GM18511 (cell line): Measurements from ENCODE around the gene METTL6.
A peak's percentile ranks its signal among the peaks of the same experiment; 100 is the strongest.
"Not testable (repeated sequence)": the region's sequence is repeated elsewhere in the genome, so short reads cannot be mapped to it uniquely, and the experiment has no call there.

Source experiments
- ATAC-seq: cut with Tn5 transposase; IDR thresholded peaks from one replicate; pipeline ENCODE4 v1.9.1; 2021; ENCODE audit warnings: mild to moderate bottlenecking, moderate library complexity; ENCODE audit not compliant: unreplicated experiment

METTL6 gene

DNA sequence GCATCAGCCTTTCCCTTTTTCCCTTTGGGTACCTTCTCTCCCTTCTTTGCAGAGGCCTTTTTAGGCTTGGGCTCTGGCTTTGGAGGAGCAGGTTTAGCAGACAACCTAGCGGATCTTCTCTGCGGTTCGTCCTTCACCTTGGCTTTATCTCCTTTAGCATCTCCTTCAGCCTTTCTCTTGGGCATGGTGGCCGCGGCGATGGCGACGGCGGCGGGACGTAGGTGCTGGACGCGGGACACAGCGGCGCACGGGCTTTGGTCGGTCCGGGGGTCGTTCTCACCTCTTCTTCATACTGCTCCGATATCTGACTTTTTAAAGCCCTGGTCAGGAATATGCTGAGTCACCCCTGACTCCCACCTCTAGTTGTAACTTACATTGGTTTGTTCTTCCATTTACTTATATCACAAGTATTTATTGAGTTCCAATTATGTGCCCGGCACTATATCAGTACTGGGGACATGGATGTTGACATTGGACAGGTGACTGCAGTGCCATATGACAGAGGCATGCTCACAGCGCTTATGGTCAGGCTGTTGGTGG lies 51.8 kb downstream of the METTL6 start:
- no peak for ATAC-seq

GRCh38 chr3:15372918-15373317 lies 54.4 kb downstream of the METTL6 start:
- ATAC-seq = no peak

DNA sequence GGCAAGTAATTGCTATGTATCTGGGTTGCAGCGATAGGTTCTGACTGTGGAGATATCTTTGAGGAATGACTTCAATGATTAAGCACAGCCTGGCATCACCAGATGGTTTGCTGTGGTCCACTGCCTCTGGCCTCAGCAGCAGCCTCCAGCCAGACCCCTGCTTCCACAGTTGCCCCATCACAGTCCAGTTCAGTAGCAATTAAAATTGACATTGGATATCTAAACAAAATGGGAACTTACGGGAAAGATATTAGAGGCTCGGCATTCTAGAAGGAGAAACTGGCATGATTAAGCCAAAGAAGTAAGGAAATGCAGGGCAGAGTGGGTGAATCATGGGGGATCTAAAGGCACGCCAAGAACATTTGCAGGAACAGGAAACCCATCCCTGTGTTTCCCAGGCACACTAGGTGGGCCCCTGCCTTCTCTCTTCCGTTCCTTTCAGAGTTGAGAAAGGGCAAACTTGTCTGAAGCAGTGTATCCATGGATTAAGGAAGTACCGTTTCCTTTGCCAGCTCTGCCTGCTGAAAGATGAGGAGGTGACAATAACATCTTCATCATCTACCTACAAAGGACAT lies 58.7 kb downstream of the METTL6 start:
- no peak for ATAC-seq

- no peak for ATAC-seq
These were observed 60.3 kb downstream of the METTL6 start for GRCh38 chr3:15367059-15367458.

GRCh38 chr3:15364078-15364477 lies 63.3 kb downstream of the METTL6 start:
- ATAC-seq = not testable (repeated sequence)

- peak; percentile 84 for ATAC-seq
These were observed 65.7 kb downstream of the METTL6 start for GRCh38 chr3:15361494-15362214.

GRCh38 chr3:15360788-15361493 lies 66.4 kb downstream of the METTL6 start:
- ATAC-seq = peak; percentile 3
